Ovary (tissue), 3 donors: ENCODE measurements around the gene CDK18.

Experiments
- CTCF ChIP-seq, 3 donors: fragments of 450-650 bp in 2 of 3; fragments of 200-600 bp in 1 of 3; IDR thresholded peaks; one replicate each; pipeline versions ENCODE4 v1.5.1 to v1.8.0; 2016 to 2022; ENCODE audit warnings: antibody characterized with exemption in 3 of 3, mild to moderate bottlenecking in 1 of 3
- POLR2A ChIP-seq: fragments of 450-650 bp; IDR thresholded peaks from one replicate; pipeline ENCODE4 v1.6.1; 2017; ENCODE audit warnings: antibody characterized with exemption, mild to moderate bottlenecking, moderate library complexity
- donor health status: DM: no; HTN: no; CAD: no.

- no peak for TF ChIP-seq CTCF (IDR thresholded peaks at IDR 0.05)
- no peak for TF ChIP-seq POLR2A
Measured at GRCh38 chr1:205473475-205473874, 31.0 kb upstream of the CDK18 start.
